D341Med (cell line): Measurements from ENCODE around the gene ALLC.
"Not testable (repeated sequence)": the region's sequence is repeated elsewhere in the genome, so short reads cannot be mapped to it uniquely, and the experiment has no call there.

Experiments
- DNase-seq: peaks from one replicate; pipeline ENCODE4 v3.0.0; 2012; ENCODE audit warnings: low spot score

Gene ALLC

GRCh38 chr2:3626118-3626811, 31.7 kb upstream of the ALLC start:
- no peak for DNase-seq

- DNase-seq = peak; percentile 14
Measured at GRCh38 chr2:3626812-3627499, 31.0 kb upstream of the ALLC start.

- no peak for DNase-seq
Measured at GRCh38 chr2:3627500-3628100, 30.4 kb upstream of the ALLC start.

GRCh38 chr2:3628241-3628679, 29.7 kb upstream of the ALLC start:
- DNase-seq = peak; percentile 23

- DNase-seq = peak; percentile 77
Measured at GRCh38 chr2:3628800-3629199, 29.2 kb upstream of the ALLC start.

- DNase-seq = no peak
Measured at GRCh38 chr2:3630631-3631030, 27.4 kb upstream of the ALLC start.

GRCh38 chr2:3631161-3631850, 26.7 kb upstream of the ALLC start:
- DNase-seq = peak; percentile 10

GRCh38 chr2:3631851-3632659, 25.9 kb upstream of the ALLC start:
- DNase-seq = peak; percentile 13

GRCh38 chr2:3633089-3633981, 24.7 kb upstream of the ALLC start:
- DNase-seq = peak; percentile 21

GRCh38 chr2:3633982-3634595, 23.9 kb upstream of the ALLC start:
- no peak for DNase-seq

- peak; percentile 7 for DNase-seq
Measured at GRCh38 chr2:3634596-3635121, 23.3 kb upstream of the ALLC start.

- DNase-seq = peak; percentile 15
Measured at GRCh38 chr2:3635171-3635974, 22.6 kb upstream of the ALLC start.

- not testable (repeated sequence) for DNase-seq
Measured at GRCh38 chr2:3635975-3636327, 22.0 kb upstream of the ALLC start.

GRCh38 chr2:3636586-3637310, 21.3 kb upstream of the ALLC start:
- no peak for DNase-seq

- DNase-seq = no peak
Measured at GRCh38 chr2:3637311-3637675, 20.7 kb upstream of the ALLC start.

- no peak for DNase-seq
Measured at GRCh38 chr2:3637692-3638455, 20.1 kb upstream of the ALLC start.

- peak; percentile 10 for DNase-seq
Measured at GRCh38 chr2:3638456-3638810, 19.6 kb upstream of the ALLC start.
